NCI-H526 (cell line): ENCODE results near the gene NENF.
A peak's percentile ranks its signal among the peaks of the same experiment; 100 is the strongest.
"Not testable (repeated sequence)": the region's sequence is repeated elsewhere in the genome, so short reads cannot be mapped to it uniquely, and the experiment has no call there.

Experiments
- DNase-seq, 2 experiments: peaks; one replicate each; lab custom pipeline; 2025; lab: John Stamatoyannopoulos, UW

The NENF gene

DNA sequence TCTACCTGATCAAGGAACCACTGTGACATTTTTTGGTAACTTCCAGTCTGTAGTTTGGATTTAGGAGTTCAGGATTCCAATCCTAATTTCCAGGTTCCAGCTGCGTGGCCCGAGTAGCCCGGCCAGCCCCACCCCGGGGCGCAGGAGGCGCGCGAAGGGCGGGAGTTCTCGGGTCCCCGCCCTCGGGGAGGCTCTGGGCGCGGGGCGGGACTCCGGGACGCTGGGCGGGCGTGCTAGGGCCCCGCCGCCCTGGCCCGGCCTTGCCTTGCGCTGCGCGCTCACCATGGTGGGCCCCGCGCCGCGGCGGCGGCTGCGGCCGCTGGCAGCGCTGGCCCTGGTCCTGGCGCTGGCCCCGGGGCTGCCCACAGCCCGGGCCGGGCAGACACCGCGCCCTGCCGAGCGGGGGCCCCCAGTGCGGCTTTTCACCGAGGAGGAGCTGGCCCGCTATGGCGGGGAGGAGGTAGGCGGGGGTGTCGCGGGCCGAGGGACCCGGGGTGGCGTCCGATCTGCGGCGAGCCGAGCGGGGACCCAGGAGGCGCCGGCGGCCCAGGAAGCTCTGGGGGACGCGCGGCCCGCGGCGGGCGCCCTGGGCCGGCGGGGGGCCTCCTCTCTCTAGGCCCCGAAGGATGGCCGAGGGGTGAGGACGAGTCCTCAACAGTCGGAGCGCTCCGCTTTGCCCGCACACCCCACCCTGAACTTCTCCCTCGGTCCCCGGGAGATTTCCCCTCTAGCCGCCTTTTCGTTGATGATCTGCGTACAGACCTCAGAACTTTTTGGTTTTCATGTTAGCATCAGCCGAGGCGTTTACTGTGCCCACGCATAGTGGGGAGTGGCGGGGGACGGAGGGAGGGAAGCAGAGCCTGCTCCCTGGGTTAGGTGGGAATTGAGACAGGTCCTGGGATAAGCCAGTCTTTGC lies at the start of gene NENF:
NENF (plus strand) TSS at position 260 of the 916 bp plus-strand sequence; CDS start at position 284, 24 bp downstream.
- DNase-seq: peak; percentile 5 to 85

- DNase-seq: no peak
Observed at GRCh38 chr1:212386029-212386428, 46.7 kb upstream of the NENF start.

GRCh38 chr1:212388985-212389716 lies 43.6 kb upstream of the NENF start:
- DNase-seq: no peak

GRCh38 chr1:212395678-212396437 lies 36.9 kb upstream of the NENF start:
- DNase-seq: not testable (repeated sequence)

GRCh38 chr1:212396638-212397037 lies 36.1 kb upstream of the NENF start:
- DNase-seq: no peak

GRCh38 chr1:212397171-212397570 lies 35.5 kb upstream of the NENF start:
- no peak for DNase-seq

GRCh38 chr1:212401042-212401441 lies 31.7 kb upstream of the NENF start:
- no peak for DNase-seq

- no peak for DNase-seq
Observed at GRCh38 chr1:212401838-212402582, 30.7 kb upstream of the NENF start.

DNA sequence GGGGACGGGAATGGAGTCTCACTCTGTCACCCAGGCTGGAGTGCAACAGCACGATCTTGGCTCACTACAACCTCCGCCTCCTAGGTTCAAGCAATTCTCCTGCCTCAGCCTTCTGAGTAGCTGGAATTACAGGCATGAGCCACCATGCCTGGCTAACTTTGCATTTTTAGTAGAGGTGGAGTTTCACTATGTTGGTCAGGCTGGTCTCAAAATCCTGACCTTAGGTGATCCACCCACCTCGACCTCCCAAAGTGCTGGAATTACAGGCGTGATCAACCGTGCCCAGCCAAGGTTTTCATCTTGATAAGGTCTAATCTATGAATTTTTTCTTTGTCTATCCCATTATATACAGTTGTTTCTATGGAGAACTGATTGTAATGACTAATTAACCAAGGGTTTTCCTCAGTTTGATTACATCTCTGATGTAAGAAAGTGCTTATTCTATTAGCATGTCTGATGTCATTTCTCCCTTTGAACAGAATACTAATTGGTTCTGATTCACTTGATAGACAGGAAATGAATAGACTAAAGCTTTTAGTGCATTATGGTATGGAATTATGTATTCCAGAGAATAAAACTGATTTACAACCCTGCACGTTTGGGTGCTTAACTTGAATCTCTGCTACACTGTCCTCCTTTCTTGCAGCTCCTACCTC lies 29.9 kb upstream of the NENF start:
- DNase-seq: no peak

DNA sequence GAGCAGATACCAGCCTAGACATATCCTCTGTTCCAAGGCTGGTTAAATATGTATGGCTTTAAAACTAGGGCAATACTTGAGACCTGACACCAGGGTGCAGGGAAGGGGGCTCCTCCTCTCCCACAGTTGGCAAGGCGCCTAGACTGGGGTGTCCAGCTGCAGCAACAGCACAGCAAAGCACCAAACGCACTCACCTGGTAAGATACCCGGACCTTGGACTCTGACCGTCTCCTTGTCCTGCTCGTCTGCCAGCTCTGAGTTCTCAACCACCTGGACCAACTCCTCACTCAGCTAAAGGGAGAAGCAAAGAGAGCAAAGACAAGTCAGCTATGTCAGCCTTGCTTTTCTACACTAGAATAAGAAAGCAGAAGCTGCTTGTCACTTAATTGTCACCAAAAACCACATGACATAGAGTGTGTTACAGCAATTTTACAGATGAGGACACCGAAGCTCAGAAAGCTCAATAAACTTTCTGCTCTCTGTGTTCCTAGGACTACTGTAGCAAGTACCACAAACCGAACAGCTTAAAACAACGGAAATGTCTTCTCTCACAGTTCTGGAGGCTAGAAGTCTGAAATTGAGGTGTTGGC lies 22.4 kb upstream of the NENF start:
- no peak for DNase-seq

- no peak for DNase-seq
Observed at GRCh38 chr1:212412374-212412773, 20.3 kb upstream of the NENF start.

GRCh38 chr1:212413902-212414327 lies 18.8 kb upstream of the NENF start:
- DNase-seq: no peak

- peak; percentile 31 to 91 for DNase-seq
Observed at GRCh38 chr1:212414328-212415106, 18.2 kb upstream of the NENF start, which contains the start of gene PACC1. TSS of gene PACC1 (minus strand) at chr1:212414886. CDS start at chr1:212414757, 129 bp downstream.

DNA sequence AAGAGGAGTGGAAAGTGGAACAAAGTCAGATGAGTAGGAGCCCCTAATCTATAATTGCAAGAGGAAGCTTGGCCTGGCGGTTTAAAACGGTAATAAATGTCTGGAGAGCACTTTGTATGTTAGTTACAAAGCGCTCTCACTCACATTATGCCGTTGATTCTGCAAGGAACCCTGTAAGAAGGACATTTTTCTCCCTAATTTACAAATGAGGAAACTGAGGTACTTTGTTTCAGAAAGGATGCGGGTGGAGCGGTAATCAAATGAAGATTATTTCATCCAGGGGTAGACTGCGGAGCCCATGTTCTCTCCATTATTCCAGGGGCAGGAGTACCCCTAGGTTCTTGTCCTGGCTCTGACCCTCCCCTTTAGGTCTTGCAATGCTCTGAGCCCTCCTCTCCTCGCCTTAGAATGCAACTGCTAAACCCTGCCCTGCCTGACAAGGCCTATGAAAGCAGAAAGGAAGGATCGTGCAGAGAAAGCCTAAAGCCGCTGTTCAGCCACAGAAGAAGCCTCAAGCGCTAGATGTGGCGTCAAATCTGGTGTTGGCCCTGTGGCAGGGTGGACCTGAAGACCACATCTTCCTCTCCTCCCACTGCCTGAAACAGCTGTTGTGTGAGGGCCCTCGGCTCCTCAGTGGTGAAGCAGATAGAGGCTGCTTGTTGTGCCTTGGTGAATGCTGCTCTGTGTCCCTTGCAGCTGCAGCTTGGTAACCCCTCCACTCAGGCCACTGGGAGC lies 17.4 kb upstream of the NENF start:
- DNase-seq: no peak

- DNase-seq: no peak
Observed at GRCh38 chr1:212421165-212421564, 11.6 kb upstream of the NENF start.

DNA sequence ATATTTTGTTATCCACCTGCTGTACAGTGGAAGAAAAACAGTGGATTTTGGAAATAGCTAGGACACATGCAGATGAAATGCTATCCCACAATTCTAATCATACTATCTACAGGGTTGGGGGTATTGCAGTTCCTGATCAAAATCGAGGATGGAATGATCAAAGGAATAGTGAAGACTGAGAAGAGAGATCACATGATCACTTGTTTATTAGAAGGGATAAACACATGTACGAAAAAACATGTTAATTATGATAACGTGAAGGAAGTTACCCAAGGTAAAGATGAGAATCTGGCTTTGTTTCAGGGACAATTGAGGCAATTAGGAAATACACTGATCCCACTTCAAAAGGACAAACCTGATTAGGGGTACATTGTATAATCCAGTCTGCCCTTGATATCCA lies 8.8 kb upstream of the NENF start:
- DNase-seq: no peak

DNA sequence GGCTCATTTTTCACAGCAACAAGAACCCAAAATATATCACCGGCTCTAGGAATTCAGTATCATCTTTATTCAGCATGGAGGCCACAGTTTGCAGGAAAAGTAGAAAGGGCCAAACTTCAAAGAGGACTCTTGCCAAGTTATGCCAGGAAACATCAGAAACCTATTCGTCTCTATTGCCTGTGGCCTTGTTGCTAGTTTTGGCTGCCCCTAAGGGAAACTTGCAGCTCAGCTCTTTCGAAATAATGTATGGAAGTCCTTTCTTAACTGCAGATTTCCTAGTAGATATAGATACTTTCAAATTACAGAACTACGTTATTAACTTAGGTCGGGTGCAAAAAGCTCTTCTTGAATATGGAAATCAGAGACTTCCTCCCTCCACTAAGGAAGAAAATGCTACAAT lies 4.2 kb upstream of the NENF start:
- DNase-seq: no peak

DNA sequence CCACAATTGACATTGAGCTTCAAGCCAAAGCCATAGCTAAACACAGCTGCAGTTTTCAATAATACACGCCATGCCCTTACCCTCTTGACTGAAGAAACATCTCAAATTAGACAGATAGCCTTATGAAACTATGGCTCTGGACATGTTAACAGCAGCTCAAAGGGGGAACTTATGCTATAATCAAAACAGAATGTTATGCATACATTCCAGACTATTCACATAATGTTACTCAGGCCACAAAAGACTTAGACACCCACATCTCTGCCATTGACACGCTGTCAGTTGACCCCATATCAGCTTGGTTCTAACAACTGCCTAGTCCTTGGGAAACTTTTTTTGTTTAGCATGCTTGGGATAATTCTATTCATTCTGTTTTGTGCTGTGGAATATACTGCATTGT lies 2.3 kb upstream of the NENF start:
- DNase-seq: no peak

DNA sequence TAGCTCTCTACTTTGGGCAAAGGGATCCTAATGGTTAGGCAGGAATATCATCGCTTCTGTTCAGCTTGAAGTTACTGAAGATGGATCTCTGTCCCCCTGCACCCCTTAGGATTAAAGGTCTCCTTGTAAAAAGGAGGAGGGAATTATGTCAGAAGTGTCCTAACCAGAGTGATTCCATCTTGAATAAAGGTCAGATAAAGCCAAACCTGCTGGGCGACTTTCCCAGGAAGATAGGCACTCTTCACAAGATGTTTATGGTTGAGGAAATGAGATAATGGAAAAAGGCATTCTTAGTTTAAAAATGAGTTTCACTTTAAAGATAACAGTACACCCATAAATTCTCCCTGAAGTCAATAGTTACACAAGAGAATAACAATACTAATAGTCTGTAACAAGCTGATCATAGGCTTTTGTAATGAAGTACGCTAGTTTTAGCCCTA lies 1.7 kb upstream of the NENF start:
- DNase-seq: no peak
